Muscle of back (tissue), 11 donors: ENCODE data around the gene TRUB1. TPM values are rescaled to one million over a fixed set of nuclear protein-coding genes. Genes with fewer than 3 reads are reported as not detected.

Source experiments
- DNase-seq, 3 donors: peaks; one replicate each; pipeline versions ENCODE4 v3.0.0 to v3.0.0-alpha.2; 2013
- polyA plus RNA-seq, 10 donors: library from polyadenylated mRNA; unstranded; fragments of 120-200 nt; gene quantifications; one replicate each; pipeline ENCODE4 v1.2.1, GENCODE V29; 2013; ENCODE audit not compliant: insufficient read length in 10 of 10

TRUB1 gene
- polyA plus RNA-seq, 10 donors, result 17.5 to 27.2 (median 19.9) TPM

DNA sequence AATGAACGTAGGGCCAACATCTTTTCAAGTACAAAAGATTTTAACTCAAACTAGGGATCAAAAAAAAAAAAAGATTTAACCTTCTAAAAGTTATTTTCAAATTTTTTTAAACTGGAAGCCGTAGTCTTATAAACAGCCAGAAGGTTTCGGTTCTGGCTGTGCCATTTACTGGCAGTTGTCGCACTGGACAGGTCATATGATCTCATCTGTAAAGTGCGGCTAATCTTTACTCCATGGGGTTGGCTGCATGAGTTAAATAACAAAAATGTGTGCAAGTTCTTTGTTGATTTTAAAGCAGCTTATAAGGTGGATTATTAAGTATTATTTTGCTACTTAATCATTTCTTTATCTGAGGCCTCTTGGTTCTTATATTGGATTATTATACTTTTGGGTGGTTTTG lies 36.6 kb downstream of the TRUB1 start:
- no peak for DNase-seq

DNA sequence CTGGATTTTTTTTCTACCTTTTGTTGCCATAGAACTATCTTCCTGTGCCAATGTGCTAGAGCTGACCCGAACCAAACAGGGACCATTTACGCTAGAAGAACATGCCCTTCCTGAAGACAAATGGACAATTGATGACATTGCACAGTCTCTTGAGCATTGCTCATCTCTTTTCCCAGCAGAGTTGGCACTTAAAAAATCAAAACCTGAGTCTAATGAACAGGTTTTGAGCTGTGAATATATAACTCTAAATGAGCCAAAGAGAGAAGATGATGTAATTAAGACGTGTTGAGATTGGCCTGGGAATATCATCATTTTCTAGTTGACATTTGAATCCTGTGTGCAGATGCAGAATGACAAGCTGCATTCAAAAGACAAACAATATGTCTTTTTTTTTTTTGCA lies 37.1 kb downstream of the TRUB1 start:
- no peak for DNase-seq

DNA sequence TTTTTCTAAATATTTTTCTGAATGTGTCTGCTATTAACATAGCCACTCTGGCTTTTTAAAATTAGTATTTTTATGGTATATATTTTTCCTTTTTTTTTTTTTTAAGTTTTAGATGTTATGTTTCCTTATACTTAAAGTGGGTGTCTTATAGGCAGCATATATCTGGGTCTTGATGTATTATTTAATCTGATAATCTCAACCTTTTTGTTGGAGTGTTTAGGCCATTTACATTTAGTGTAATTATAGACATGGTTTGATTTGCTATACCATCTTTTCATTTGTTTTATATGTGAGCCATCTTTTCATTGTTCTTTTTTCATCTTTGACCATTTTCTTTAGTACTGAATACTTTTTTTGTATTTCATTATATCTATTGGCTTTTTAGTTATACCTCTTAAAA lies 45.0 kb downstream of the TRUB1 start:
- no peak for DNase-seq

DNA sequence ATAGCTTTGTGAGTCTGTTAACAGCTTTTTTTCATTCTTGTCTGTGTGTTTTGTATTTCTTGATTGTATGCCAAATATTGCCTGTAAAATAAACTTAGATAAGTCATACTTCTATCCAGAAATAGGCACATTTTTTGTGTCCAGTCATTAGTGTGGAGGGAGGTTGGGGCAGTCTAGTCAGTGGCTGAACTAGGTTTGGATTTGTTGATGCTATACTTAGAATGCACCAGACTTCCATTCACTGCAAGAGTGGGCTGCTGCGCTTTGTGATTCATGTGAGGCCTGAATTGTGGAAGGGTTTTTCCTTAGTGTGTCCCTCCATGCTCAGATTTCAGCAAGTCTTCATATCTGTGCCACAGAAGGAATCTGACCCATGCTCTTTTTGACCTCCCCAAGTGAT lies 50.0 kb downstream of the TRUB1 start:
- DNase-seq, result peak in 1 of 3 donors; percentile 49

DNA sequence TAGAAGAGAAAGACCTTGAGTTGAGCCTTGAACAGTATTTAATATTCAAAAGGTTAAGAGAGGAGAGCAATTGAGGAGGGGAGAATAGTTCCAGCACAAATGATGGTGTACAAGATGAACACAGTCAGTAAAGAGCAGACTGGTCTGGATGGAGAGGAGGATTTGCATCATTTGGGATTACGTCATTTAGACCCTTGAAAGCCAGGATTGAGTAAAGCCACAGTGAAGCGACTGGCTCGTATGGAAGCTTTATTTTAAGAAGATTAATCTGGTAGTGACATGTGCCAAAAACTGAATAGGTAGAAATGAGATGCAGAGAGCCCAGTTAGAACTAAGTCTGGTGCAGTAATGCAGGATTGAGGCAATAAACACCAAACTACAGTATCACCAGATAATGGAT lies 52.6 kb downstream of the TRUB1 start:
- DNase-seq, result no peak

DNA sequence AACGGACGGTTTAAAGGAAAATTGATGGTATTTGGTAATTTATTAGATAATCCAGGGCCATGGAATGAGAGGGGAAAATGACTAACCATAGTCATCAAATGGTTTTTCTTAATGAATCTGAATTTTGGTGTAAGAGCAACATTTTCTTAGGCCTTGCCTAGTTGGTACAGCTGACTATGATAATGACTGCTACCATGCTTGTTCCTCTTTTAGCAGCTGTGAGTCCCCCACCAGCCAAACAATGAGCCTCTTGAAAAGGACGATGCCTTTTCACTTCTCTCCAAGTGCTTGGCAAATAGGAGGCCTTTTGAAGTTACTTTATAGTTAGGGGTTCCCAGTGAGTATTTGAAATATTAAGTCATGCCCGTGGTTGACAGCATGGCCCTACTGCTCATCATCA lies 53.0 kb downstream of the TRUB1 start:
- no peak for DNase-seq

GRCh38 chr10:114992189-114992775 lies 54.3 kb downstream of the TRUB1 start:
- DNase-seq, result no peak

DNA sequence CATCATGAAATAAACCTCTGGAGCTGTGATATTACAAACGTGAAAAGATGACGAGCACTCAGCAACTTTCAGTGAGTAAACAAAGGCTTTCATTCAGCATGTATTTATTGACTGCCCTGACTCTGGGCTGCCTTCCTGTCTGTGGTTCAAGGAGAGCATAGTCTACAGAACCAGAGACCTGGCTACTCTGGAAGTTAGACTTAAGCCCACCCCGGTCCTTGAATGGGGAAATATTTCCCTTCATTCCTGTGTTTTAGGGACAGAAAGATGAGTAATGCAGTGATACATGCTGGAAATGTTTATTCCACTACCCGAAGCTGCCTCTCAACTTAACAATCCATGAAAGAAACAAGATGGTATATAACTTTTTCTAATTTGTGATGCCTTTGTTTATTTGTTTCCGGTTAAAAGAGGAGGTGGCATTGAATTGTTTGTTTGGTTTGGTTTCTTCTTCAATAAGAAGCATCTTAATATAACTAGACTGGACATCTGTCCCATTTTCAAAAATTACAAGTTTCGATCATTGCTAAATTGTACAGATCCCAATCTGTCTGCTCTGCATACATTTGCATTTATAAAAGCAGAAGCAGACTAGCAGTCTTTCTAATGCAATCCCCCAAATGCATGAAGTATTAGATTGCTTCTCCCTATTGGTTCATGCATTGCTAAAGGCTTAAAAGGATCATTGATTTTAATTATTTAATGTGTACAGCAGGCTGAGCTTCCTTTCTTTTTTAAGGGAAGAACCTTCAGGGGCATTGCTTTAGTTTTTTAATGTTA lies 57.7 kb downstream of the TRUB1 start:
- peak in 1 of 3 donors; percentile 27 for DNase-seq

DNA sequence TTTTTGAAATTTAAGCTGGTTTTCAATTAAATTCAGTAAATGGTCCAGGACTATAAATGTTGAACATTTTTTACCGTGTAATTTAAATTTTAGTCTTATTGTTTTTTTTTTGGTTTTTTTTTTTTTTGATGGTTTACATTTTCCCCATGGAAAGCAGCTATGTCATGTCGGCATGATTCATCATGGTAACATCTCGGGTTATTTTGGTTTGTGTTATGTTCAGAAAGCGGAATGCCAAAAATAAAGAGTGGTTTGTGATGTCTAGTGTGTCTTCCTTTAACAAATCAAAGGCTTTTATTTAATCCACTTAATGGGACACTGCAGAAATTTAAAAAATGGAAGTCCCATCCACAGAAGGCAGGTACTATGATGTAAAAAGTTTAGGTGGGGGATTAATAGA lies 58.5 kb downstream of the TRUB1 start:
- DNase-seq, result no peak

GRCh38 chr10:114998993-114999392 lies 61.0 kb downstream of the TRUB1 start:
- no peak for DNase-seq

DNA sequence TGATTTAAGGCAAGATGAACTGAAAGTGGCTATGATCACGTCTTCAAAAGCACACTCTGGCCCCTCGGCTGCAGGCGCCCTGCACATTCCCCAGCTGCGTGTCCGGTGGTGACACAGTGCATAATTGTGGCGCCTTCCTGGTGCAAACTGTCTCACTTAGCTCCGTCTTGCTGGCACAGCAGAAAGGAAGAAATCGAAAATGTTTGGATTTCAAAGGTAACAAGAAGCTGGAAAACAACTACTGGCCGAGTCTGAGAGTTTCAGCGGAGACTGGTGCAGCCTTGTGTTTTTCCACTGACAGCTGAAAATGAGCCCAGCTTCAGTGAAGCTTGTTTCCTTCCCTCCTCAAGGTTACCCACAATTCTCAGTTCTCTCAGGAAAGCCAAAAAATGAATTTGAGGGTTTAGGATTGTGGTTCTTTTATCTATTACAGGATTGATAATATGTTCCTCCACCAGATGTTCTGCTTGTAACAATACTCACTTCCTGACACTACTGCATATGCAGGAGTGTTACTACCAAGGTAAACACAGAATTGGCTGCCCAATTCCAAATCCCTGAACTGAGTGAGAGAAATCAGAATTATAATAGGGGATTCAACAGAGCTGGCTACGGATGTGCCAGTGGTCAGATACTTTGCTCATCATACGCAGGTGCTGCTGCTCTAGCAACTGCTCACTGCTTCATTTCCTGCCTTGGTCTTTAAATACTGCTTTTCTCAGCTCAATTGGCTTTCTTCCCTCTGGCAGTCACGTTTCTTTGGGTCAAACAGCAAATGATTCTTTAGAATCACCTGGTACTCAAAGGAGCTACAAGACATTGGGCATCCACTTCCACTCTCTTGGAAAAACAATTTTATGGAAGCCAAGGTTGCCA lies 63.7 kb downstream of the TRUB1 start:
- DNase-seq, result peak; percentile 3 to 42 (median 27)

GRCh38 chr10:115003396-115003795 lies 65.4 kb downstream of the TRUB1 start:
- no peak for DNase-seq

GRCh38 chr10:115004236-115004862 lies 66.4 kb downstream of the TRUB1 start:
- no peak for DNase-seq

- no peak for DNase-seq
Measured at GRCh38 chr10:115005771-115006170, 67.8 kb downstream of the TRUB1 start.

GRCh38 chr10:115018185-115018931 lies 80.4 kb downstream of the TRUB1 start:
- no peak for DNase-seq

GRCh38 chr10:115020449-115020848 lies 82.5 kb downstream of the TRUB1 start:
- no peak for DNase-seq

GRCh38 chr10:115022733-115023132 lies 84.7 kb downstream of the TRUB1 start:
- DNase-seq, result no peak

GRCh38 chr10:115023715-115024114 lies 85.7 kb downstream of the TRUB1 start:
- peak in 1 of 3 donors; percentile 10 for DNase-seq

GRCh38 chr10:115024371-115024770 lies 86.4 kb downstream of the TRUB1 start:
- DNase-seq, result no peak

GRCh38 chr10:115026056-115026745 lies 88.2 kb downstream of the TRUB1 start:
- DNase-seq, result peak in 1 of 3 donors; percentile 4

DNA sequence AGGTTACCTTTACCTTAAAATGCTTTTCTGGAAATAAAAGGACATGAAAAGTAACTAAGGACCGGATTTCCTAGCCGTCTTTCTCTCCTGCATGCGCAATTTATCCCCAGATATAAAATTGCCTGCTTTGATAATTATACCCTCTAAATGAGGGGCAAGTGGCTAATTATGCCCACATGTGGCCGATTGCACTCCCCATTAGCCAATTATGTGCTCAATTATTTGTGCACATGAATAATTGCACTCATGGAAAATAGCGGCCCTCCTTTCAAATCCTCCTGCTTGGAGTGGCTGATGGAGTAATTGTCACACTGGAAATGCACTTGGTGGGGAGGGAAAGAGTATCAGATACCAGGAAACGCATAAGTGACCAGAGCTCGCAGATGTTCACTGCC lies 88.7 kb downstream of the TRUB1 start:
- DNase-seq, result no peak
